Bone marrow (tissue), 2 donors: ENCODE results near the gene TMEM143.
"Not testable (repeated sequence)": the region's sequence is repeated elsewhere in the genome, so short reads cannot be mapped to it uniquely, and the experiment has no call there.

Experiments used
- DNase-seq, 2 donors: peaks; one replicate each; lab custom pipeline; 2025; lab: John Stamatoyannopoulos, UW

TMEM143 gene

DNA sequence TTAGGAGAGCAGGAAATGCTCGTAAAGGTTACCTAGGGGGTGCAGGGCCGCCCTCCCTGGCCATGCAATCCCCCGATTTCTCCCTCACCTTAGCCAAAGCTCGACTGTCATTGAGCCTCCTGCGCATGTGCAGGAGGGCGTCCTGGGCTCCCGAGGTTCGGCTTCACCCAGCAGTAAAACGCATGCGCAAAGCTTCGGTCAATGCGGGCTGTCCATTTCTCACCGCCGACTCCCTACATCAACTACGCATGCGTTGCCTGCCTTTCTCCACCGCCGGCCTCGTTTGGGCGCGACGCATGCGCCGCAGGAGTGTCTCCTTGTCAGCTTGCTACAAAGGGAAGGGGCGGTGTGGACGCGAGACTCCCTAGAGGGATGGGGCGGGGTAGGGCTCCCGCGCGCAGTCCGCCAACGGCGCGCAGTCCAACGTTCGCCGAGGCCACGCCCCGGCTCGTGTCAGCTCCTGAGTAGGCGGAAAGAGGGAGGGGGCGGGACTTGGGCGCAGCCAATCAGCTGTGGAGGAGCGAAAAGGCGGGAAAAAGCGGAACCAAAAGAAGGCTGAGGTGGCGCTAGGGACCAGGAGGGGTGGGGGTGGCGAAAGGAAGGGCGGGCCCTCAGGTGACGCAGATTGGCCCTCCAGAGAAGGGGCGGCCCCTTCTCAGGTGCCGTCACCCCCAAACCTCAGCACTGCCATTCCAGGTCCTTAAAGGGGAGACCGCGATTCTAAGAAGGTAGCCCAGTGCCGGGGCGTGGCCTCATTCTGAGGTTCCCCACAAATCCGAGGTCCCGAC is at the start of gene TMEM143, which contains the start of gene SYNGR4:
TSS of gene TMEM143 (minus strand) at position 131 of the 788 bp plus-strand sequence. CDS start at position 111, 20 bp downstream.
TSS of gene SYNGR4 (plus strand) at position 558 of the 788 bp plus-strand sequence. CDS start 1,476 bp downstream, outside the sequence.
- peak; percentile 97 to 99 for DNase-seq

DNA sequence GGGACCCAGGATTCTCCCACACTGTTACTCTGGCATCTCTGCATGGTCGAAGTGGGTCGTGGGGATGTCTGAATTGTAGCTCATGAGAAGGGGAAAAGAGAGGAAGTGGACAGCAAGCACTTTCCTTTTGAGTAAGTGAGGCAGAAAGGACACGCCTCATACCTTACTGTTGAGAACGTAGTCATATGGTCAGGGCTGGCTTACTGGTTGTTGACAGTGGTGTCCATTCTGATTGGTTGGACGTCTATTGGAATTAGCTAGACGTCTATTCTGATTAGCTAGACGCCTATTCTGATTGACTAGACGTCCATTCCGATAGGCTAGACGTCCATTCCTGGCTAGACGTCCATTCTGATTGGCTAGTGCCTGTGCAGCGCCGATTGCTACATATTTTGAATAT is 42.1 kb upstream of the TMEM143 start:
- DNase-seq: no peak

DNA sequence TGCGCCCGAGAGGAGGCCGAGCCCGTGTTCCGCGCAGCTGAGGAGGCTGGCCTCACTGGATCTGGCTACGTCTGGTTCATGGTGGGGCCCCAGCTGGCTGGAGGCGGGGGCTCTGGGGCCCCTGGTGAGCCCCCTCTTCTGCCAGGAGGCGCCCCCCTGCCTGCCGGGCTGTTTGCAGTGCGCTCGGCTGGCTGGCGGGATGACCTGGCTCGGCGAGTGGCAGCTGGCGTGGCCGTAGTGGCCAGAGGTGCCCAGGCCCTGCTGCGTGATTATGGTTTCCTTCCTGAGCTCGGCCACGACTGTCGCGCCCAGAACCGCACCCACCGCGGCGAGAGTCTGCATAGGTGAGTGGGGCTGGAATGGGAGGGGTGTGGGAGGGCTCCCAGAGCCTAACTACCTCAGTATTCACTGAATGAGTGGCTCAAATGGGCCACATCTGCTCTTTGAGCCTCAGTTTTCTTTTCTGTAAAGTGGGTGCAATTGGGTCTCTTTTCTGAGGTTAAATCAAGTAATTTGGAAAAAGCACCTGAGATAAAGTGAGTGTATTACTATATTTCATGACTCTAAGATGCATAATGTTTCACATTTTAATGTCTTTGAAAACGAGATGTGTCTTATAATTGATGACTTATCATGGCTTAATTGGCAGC is 41.4 kb upstream of the TMEM143 start:
- DNase-seq: no peak

DNA sequence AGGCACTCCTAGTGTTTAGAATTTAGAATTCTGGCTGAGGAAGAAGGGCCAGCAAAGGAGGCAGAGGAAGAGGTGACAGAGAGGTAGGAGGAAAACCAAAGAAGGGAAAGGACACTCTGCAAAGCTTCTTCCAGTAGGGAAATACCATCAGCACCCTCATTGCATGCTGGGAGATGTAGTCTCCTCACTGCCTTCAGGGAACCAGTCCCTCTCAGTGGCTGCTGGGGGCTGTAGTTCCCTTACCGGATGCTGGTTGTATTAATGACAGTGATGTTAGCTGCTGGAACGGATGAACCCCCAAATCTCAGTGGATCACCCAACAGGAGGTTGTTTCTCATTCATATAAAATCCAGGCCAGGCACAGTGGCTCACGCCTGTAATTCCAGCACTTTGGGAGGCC is 39.9 kb upstream of the TMEM143 start:
- peak in 1 of 2 donors; percentile 23 for DNase-seq

DNA sequence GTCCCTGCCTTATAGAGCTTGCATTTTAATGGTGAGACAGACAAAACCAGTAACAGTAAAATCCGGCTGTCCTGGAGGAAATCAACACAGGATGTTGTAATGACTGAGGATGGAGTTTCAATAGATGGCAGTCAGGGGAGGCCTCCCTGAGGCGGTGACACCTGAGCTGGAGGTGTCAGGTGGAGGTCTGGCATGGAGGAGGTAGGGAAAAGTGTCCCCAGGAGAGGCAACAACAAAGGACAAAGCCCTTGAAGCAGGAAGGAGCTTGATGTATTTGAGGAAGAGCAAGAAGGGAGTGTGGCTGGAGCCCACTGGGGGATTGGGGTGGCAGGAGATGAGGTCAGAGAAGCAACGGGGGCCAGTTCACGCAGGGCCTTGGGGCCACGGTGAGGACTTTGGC is 37.5 kb upstream of the TMEM143 start:
- DNase-seq: no peak

DNA sequence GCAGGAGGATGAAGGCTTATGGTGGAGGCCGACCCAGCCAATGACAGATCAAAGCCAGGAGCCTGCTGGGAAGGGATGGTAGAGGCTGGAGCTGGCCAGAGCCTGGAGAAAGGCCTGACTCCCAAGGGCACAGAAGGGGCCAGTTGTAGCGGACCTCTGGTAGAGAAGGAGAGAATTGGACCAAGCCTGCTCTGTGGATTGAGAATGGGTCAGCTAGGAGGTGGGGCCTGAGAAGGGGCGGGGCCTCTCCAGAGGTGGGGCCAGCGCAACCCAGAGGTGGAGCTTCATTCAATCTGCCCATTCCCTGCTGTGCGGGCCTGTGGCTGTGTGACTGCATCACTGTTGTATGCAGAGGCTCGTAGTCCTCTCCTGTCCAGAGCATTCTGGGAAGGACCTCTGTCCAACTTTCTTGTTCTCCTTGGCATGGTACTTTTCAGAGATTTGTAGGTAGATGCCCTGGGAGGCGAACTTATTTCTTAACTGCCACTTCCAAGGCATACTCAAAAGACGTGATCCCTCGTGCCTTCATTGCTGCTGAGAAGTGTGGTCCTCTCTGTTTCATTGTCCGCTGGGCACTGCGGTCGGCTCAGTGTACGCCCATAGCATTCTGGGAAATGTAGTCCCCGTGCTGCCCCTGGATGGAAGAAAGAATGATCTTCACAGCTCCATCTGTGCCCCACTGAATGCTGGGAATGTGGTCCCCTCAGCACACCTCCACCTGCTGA is 36.4 kb upstream of the TMEM143 start:
- no peak for DNase-seq

DNA sequence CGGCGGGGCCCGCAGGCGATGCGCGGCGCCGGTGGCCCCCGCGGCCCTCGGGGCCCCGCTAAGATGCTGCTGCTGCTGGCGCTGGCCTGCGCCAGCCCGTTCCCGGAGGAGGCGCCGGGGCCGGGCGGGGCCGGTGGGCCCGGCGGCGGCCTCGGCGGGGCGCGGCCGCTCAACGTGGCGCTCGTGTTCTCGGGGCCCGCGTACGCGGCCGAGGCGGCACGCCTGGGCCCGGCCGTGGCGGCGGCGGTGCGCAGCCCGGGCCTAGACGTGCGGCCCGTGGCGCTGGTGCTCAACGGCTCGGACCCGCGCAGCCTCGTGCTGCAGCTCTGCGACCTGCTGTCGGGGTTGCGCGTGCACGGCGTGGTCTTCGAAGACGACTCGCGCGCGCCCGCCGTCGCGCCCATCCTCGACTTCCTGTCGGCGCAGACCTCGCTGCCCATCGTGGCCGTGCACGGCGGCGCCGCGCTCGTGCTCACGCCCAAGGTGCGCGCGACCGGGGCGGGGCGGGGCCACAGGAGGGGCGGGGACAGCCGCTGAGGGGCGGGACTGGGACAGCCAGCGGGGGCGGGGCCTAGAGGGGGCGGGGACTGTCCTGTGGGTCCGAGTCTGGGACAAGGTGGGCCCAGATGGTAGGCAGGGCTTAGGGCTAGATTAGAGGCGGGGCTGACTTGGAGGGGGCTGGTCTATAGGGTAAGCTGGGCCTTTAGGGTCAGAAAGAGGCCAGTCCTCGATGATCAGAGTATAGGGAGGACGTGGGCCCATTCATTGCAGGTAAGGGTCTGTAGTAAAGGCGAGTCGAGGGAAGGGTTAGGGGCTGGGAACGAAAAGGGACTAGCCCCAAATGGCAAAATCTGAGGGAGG is 34.9 kb upstream of the TMEM143 start:
- DNase-seq: peak in 1 of 2 donors; percentile 18

DNA sequence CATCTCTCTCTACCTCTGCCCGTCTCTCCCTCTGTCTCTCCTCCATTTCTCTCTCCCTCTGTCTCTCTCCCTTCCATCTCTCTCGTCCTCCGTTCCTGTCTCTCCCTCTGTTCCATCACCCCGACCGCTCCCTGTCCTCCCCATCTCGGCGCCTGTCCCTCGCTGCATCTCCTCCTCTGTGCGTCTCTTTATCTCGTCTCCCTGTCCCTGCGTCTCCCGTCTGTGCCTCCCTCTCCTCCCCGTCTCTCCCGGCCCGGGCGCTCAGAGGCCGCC is 34.3 kb upstream of the TMEM143 start:
- no peak for DNase-seq

DNA sequence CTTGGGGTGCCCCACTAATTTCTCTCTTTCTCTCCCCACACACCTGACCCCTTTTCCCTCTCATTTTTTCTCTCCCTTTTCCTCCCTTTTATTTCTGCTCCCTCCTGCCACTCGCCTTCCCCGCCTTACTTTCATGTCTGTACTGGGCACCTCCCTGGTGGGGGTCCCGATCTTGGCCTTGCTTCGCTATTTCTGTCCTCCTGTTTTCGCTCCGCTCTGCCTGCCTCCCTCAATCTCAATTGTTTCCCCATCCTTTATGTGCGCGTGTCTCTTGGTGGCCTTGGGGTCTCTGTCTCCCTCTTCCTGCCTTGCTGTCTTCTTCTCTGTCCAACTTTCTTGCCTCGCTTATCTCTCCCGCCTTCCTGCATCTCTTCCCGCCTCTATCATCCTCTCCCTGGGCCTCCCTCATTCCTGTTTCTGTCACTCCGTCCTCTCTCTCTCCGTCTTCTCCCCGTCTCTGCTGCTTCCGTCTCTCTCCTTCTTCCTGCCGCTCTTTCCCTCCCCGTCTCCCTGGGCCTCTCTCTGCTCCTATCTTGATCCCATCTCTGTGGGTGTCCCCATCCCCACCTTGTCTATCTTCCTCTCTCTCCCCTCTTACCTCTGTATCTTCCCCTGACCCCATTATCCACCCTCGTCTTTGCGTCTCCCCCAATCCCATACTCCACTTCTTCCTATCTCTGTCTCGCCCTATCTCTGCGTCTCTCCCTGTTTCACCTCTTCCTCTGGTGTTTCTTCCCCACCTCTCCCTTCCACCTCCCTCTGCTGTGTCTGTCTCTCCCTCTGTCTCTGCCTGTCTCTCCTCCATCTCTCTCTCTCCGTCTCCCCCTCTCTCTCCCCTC is 33.7 kb upstream of the TMEM143 start:
- DNase-seq: no peak

DNA sequence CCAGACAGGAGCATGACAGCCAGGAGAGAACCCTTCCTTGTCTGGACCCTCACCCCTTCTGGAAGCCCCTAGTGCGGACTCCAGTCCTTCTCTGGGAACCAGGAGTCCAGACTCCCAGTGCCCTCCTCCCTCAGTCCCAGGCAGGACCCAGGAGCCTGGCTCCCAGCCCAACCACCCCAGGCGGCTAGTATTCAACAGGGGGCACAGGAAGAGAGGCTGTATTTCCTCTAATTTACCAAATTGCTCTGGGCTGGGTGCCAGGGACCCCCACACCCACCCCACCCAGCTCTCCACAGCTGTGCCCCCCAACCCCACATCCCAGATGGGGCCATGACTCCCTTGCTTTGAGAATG is 33.1 kb upstream of the TMEM143 start:
- no peak for DNase-seq

DNA sequence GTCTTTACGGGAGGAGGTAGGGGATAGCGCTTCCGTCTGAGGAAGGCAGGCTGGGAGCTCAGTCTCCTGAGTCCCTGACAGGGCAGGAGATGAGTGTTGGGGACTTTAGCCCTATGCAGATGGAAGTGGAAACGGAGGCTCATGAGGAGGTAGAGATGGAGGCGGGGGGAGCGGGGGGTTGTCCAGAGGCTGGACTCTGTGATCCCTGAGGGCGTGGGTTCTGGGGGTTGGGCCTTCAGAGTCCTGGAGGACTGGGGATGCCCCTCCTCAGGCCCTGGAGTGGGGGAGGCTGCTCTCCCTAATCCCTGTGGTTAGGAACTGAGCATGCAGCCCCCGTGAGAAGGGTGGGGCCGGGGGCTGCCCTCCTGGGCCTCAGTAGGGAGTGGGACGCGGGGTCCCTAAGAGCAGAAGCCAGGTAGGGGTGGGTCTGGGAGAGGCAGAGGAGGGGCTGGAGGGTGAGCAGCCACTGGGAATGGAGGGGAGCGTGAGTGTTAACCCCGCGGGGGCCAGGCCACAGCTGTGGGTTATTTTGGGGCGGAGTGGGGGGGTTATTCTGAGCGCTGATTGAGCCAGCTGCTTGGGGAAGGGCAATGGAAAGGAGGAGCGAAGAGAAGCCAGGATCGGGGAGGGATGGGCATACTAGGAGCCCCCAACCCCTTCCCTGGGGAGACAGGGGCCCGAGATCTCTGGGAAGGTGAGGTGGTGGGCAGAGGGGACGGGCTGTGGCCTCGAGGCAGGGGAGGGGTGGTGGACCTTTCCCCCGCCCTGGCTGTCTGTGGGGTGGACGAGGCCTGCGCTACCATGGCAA is 32.5 kb upstream of the TMEM143 start:
- DNase-seq: no peak

DNA sequence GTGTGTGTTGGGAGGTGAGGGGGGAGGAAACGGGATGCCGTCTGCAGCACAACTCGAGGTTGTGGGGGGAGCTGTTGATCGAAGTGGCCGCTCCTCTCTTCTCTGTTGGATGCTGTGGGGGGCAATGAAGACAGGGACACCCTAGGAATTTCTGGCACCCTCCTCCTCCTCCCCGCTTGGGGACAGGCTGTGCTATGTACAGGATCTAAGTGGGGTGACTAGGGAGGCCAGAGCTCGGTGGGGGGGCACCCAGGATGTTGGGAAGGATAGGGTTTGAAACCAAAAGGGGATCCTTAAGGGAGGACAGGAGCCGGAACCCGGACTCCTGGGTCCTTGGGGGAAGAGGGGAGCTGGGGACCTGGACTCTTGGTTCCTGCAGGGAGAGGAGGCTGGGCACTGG is 31.8 kb upstream of the TMEM143 start:
- DNase-seq: no peak

DNA sequence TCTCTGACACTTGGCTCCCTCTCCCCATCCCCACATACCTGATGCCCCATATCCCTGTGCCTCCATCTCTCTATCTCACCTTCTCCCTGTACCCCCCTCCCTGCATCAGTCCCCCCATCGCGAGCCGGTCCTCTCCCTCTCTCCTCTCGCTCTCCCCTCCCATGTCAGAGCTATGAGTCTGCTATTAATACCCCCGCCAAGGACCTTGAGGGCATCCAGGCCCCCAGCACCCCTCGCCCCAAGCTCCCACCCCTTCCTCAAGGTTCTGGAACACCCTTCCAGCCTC is 31.4 kb upstream of the TMEM143 start:
- DNase-seq: no peak

DNA sequence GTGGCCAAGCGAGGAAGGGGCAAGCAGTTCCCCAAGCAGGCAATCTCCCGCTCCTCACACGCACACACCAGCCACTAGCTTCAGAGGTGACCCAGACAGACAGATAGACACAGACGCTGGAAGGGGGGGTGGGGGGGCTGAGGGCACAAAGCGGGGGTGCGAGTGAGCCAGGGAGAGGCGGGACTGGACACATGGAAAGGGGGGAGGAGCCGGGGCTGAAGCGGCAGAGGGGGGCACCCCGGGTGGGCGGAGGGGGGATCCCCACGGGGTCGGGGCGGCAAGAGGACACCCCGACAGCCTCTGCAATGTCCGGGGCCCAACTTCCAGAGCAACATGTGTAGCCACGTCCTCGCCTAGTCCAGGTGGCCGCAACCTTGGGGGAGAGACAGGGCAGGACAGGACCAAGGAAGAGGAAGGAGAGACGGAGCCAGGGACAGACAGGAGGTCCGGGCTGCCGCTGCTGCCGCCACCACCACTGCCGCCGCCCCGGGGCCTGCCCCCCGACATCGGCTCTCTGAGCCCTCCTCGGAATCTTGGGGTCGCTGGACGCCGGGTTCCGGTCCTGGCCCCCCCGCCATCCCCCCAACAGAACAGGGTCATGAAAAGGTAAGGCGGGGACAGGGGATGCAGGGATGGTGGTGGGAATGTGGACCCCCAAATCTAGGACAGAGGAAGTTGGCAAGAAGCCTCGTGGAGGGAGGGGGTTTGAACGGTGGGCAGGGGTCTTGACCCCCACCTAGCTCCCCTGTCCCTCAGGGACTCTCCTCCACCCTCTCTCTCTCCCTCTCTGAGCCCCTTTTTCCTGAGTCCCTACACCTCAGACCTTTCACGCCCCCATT is 30.8 kb upstream of the TMEM143 start:
- DNase-seq: no peak

DNA sequence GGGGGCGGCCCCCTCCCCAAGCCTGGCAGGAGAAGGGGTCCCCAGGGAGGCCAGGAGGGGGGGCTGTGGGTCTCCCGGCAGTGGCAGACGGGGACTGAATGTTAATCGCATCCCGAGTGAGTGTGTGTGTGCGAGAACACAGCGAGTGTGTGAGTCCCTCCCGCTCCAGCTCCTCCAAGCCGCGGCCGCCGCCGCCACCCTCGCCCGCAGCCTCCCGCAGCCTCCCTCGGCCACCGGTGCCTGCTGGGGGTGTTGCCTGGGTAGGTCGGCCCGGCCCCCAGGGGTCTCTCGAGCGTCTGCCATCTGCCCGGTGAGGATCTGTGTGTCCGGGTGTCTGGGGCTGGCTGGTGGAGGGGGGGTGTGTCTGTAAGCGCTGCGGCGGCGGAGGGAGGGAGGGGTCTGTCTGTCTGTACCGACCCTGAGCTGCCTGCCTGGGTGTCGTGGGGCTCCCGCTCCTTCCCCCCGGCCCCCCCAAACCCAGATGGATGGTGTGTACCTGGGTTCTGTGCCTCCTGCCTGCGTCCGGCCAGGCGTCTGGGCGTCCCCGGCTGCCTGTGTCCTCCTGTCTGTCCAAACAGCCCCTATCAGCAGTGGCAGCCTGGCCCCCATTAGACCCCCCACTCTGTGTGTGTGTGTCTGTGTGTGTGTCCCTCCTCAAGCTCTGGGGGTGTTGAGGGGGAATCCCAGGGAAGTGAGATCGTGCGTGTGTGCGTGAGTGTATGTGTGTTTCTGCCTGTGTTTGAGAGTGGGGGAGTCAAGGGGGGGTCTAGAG is 30.0 kb upstream of the TMEM143 start, which contains the start of gene GRIN2D:
TSS of gene GRIN2D (plus strand) at position 110 of the 772 bp plus-strand sequence. CDS start 4,725 bp downstream, outside the sequence.
- no peak for DNase-seq

DNA sequence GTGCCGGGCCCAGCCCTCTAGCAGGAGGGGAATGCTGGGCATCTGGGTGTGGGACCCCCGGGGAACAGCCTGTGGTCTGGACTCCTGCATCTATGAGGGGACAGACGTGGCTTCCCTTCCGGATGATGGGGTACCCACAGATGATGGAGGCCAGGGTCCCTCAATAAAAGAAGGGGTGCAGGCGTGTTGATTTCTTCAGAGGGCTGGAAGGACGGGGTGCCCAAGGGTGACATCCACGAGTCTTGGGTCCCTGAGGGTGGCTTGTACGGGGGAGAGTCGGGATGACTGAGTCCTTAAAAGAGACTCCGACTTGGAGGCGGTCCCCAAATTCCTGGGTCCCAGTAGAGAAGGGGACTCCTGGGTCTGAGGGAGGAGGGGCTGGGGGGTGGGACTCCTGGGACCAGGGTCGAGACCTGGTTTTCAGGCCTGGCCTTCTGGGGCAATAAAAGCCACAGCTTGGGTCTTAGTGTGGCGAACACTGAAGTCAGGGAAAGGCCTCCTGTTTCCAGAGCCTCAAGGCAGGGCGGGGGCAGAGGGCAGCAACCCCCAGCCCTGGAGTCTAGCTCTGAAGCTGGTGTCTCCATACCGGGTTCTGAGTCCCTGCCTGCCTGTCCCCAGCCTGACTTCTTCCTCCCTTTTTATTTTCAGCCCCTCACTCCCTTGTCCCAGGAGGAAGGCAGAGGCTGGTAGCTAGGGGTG is 29.3 kb upstream of the TMEM143 start:
- no peak for DNase-seq

DNA sequence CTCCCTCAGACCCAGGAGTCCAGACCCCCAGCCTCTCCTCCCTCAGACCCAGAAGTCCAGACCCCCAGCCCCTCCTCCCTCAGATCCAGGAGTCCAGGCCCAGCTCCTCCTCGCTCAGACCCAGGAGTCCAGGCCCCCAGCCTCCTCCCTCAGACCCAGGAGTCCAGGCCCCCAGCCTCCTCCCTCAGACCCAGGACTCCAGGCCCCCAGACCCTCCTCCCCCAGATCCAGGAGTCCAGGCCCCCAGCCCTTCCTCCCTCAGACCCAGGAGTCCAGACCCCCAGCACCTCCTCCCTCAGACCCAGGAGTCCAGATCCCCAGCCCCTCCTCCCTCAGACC is 28.2 kb upstream of the TMEM143 start:
- DNase-seq: not testable (repeated sequence)
